IMR-90 (cell line): Measurements from ENCODE around the gene ZNF563. TPM values are rescaled to one million over a fixed set of nuclear protein-coding genes. Genes with fewer than 3 reads are reported as not detected.

ENCODE experiments used
- ATAC-seq: fragments of 200-7000 bp; cut with Tn5 transposase; 2 replicates; pipeline ENCODE4 v1.9.1; 2020; ENCODE audit warnings: low read depth, mild to moderate bottlenecking, moderate library complexity
- BruUV-seq: library from RNA; stranded (reverse); fragments of 400-500 nt; replicated peaks from 2 replicates; lab custom pipeline; 2021; lab: Mats Ljungman, UMichigan
- CTCF ChIA-PET: fragments of 300-600 bp; formaldehyde crosslinking; extraction: SDS; loops from one replicate; lab custom pipeline; 2021; ENCODE audit warnings: antibody characterized with exemption; lab: Yijun Ruan, JAX
- POLR2A ChIA-PET: fragments of 300-600 bp; sonication (Branson Sonifier 250); formaldehyde crosslinking; loops from one replicate; lab custom pipeline; 2022; ENCODE audit warnings: antibody characterized with exemption; ENCODE audit not compliant: unreplicated experiment; lab: Charles Lee
- DNase-seq: peaks from one replicate; pipeline ENCODE4 v3.0.0; 2013
- H2AFZ ChIP-seq: replicated peaks from 2 replicates; pipeline ENCODE3; 2013; ENCODE audit warnings: low read length, mild to moderate bottlenecking; ENCODE audit not compliant: poor library complexity
- H2AK5ac ChIP-seq: 2 replicates; pipeline ENCODE4 v1.6.1; 2013; ENCODE audit warnings: low read depth, low read length, inconsistent platforms
- H2AK9ac ChIP-seq: replicated peaks from 2 replicates; pipeline ENCODE3; 2013; ENCODE audit warnings: mild to moderate bottlenecking, low read depth, low read length, moderate library complexity; ENCODE audit not compliant: poor library complexity
- H2BK120ac ChIP-seq: 2 replicates; pipeline ENCODE4 v1.6.1; 2013; ENCODE audit warnings: low read depth, low read length, inconsistent platforms
- H2BK15ac ChIP-seq: 3 replicates; pipeline ENCODE4 v1.6.1; 2013; ENCODE audit warnings: low read depth, low read length, inconsistent platforms
- H2BK20ac ChIP-seq: 2 replicates; pipeline ENCODE4 v1.6.1; 2013; ENCODE audit warnings: low read depth, mild to moderate bottlenecking, inconsistent platforms, low read length, moderate library complexity
- H2BK5ac ChIP-seq: 2 replicates; pipeline ENCODE4 v1.6.1; 2013; ENCODE audit warnings: mild to moderate bottlenecking, low read depth, low read length, inconsistent platforms; ENCODE audit not compliant: poor library complexity, severe bottlenecking
- H3K14ac ChIP-seq: replicated peaks from 2 replicates; pipeline ENCODE4 v1.6.1; 2013; ENCODE audit warnings: low read depth, low read length, inconsistent platforms
- H3K18ac ChIP-seq: 2 replicates; pipeline ENCODE4 v1.6.1; 2013; ENCODE audit warnings: low read depth, low read length, control low read depth
- H3K23ac ChIP-seq: 2 replicates; pipeline ENCODE4 v1.6.1; 2013; ENCODE audit warnings: low read depth, low read length, inconsistent platforms
- H3K27ac ChIP-seq: 2 replicates; pipeline ENCODE4 v1.5.1; 2013; ENCODE audit warnings: mild to moderate bottlenecking, control low read depth, low read length; ENCODE audit not compliant: insufficient read depth
- H3K27me3 ChIP-seq: 2 replicates; pipeline ENCODE4 v1.6.1; 2013; ENCODE audit warnings: low read length; ENCODE audit not compliant: control insufficient read depth, insufficient read depth
- H3K36me3 ChIP-seq: 2 replicates; pipeline ENCODE4 v1.6.1; 2013; ENCODE audit warnings: low read length, mixed read lengths; ENCODE audit not compliant: control insufficient read depth, insufficient read depth
- H3K4ac ChIP-seq: 2 replicates; pipeline ENCODE4 v1.6.1; 2013; ENCODE audit warnings: low read depth, low read length, inconsistent platforms
- H3K4me1 ChIP-seq: 2 replicates; pipeline ENCODE4 v1.6.1; 2013; ENCODE audit warnings: low read length, mixed read lengths; ENCODE audit not compliant: control insufficient read depth, insufficient read depth
- H3K4me2 ChIP-seq: 2 replicates; pipeline ENCODE4 v1.6.1; 2013; ENCODE audit warnings: low read depth, mild to moderate bottlenecking, control low read depth, low read length, moderate library complexity
- H3K4me3 ChIP-seq: 2 replicates; pipeline ENCODE4 v1.5.1; 2013; ENCODE audit warnings: low read depth, mild to moderate bottlenecking, control low read depth, low read length, moderate library complexity; ENCODE audit not compliant: insufficient read depth
- H3K56ac ChIP-seq: 2 replicates; pipeline ENCODE4 v1.6.1; 2013; ENCODE audit warnings: low read length, inconsistent platforms; ENCODE audit not compliant: insufficient read depth; ENCODE audit errors: extremely low read depth
- H3K79me1 ChIP-seq, 2 experiments: 2 replicates each; pipeline ENCODE4 v1.6.1; 2013; ENCODE audit warnings: low read length in 2 of 2, inconsistent platforms in 1 of 2, low read depth in 1 of 2
- H3K9ac ChIP-seq: 2 replicates; pipeline ENCODE4 v1.6.1; 2013; ENCODE audit warnings: low read depth, low read length, control low read depth
- H3K9me1 ChIP-seq: 2 replicates; pipeline ENCODE4 v1.6.1; 2013; ENCODE audit warnings: low read length, inconsistent platforms; ENCODE audit not compliant: insufficient read depth
- H3K9me3 ChIP-seq: 2 replicates; pipeline ENCODE4 v1.6.1; 2013; ENCODE audit warnings: low read length; ENCODE audit not compliant: control insufficient read depth, insufficient read depth
- H4K20me1 ChIP-seq: 2 replicates; pipeline ENCODE4 v1.6.1; 2013; ENCODE audit warnings: low read length, inconsistent platforms; ENCODE audit not compliant: insufficient read depth
- H4K5ac ChIP-seq: 2 replicates; pipeline ENCODE4 v1.6.1; 2013; ENCODE audit warnings: mild to moderate bottlenecking, low read depth, low read length, control low read depth
- H4K8ac ChIP-seq, 2 experiments: 2 replicates each; pipeline ENCODE4 v1.6.1; 2013; ENCODE audit warnings: low read depth in 2 of 2, low read length in 2 of 2, control low read depth in 1 of 2, inconsistent platforms in 1 of 2
- H4K91ac ChIP-seq: 2 replicates; pipeline ENCODE4 v1.6.1; 2013; ENCODE audit warnings: low read depth, low read length, inconsistent platforms; ENCODE audit not compliant: insufficient read depth
- BHLHE40 ChIP-seq: fragments of 150-350 bp; IDR thresholded peaks from 2 replicates; pipeline ENCODE4 v1.6.1; 2016; ENCODE audit warnings: mild to moderate bottlenecking, low read depth, low read length
- RCOR1 ChIP-seq: IDR thresholded peaks from 2 replicates; pipeline ENCODE4 v1.6.1; 2012; ENCODE audit warnings: mild to moderate bottlenecking, low read length, improper control_type of control experiment; ENCODE audit not compliant: insufficient replicate concordance
- RFX5 ChIP-seq: IDR thresholded peaks from 2 replicates; pipeline ENCODE4 v1.8.0; 2012; ENCODE audit warnings: low read depth, mild to moderate bottlenecking, low read length, moderate library complexity
- WGBS, 2 experiments: methylation state at CpG; one replicate each; pipeline versions ENCODE4 v1.1.5 to v1.1.7; 2013; ENCODE audit warnings: missing lambda C conversion rate in 2 of 2; ENCODE audit not compliant: insufficient read length in 1 of 2; ENCODE audit errors: extremely low coverage in 2 of 2; 5-methylcytosine and 5-hydroxymethylcytosine counted together
- dilution Hi-C: fragments of 300-500 bp; cut with HindIII; formaldehyde crosslinking; loops from one replicate; pipeline ENCODE4 v1.14.3; 2018; ENCODE audit warnings: low sequenced_read_pairs; ENCODE audit not compliant: unreplicated experiment
- in situ Hi-C: fragments of 300-500 bp; cut with MboI; formaldehyde crosslinking; loops from 3 replicates; pipeline ENCODE4 v1.14.3; 2019; ENCODE audit warnings: low sequenced_read_pairs, inconsistent platforms, mixed read lengths
- intact Hi-C: fragments of 100-400 bp; cut with micrococcal nuclease; formaldehyde crosslinking; loops from 2 replicates; pipeline ENCODE4 v1.10.0; 2022
- polyA plus RNA-seq, 3 experiments: library from polyadenylated mRNA; depleted of rRNA; stranded (reverse); fragments of >200 nt; gene quantifications; 2 replicates each; pipeline ENCODE4 v1.2.3, GENCODE V29; 2012; ENCODE audit warnings: low replicate concordance in 1 of 3
- total RNA-seq: library from RNA; depleted of rRNA; stranded (reverse); fragments of >200 nt; gene quantifications from 2 replicates; pipeline ENCODE4 v1.2.3, GENCODE V29; 2012
- TF ChIP-seq, protein P1 (sequence below): fragments of 150-350 bp; IDR thresholded peaks from 2 replicates; pipeline ENCODE4 v1.6.1; 2017; ENCODE audit warnings: mild to moderate bottlenecking, antibody characterized with exemption, low read length, low read depth

The ZNF563 gene
- total and polyA plus RNA-seq, 2 of the 4 experiments (the other 2 are of a cell fraction) = 1.3 to 2.0 TPM

- no peak overlapping the region for H2BK120ac ChIP-seq
- BruUV-seq = no TSS peak
- POLR2A ChIA-PET = no interaction called here
- no peak overlapping the region for H2BK20ac ChIP-seq
- no peak for TF ChIP-seq RCOR1
- TF ChIP-seq RFX5 = no peak
- TF ChIP-seq, protein P1, sequence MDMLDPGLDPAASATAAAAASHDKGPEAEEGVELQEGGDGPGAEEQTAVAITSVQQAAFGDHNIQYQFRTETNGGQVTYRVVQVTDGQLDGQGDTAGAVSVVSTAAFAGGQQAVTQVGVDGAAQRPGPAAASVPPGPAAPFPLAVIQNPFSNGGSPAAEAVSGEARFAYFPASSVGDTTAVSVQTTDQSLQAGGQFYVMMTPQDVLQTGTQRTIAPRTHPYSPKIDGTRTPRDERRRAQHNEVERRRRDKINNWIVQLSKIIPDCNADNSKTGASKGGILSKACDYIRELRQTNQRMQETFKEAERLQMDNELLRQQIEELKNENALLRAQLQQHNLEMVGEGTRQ = no peak
- no peak for TF ChIP-seq BHLHE40
- H4K20me1 ChIP-seq = no peaks in the 10 kb centered on the region
- H2BK5ac ChIP-seq = no peak overlapping the region
- H2AK5ac ChIP-seq = no peak overlapping the region
- H3K4me2 ChIP-seq = no peak overlapping the region
- H3K4ac ChIP-seq = no peak overlapping the region
- H3K4me3 ChIP-seq = no peak overlapping the region
- H3K14ac ChIP-seq = no peak overlapping the region
- no peak overlapping the region for H4K5ac ChIP-seq
- in situ Hi-C loops = no loop called here
- no peak overlapping the region for H2AK9ac ChIP-seq
- no peaks in the 10 kb centered on the region; the same call in 1 of the 2 replicates for H3K36me3 ChIP-seq
- no peak overlapping the region for H3K18ac ChIP-seq
- H4K8ac ChIP-seq = no peak overlapping the region
- DNase-seq (no peak), ATAC-seq (no peak)
- no CpG with 5 or more reads among the region's 2 CpGs for WGBS, 2 experiments
- H3K56ac ChIP-seq = no peak overlapping the region
- no peaks in the 10 kb centered on the region for H3K4me1 ChIP-seq
- H2BK15ac ChIP-seq = no peak overlapping the region
- dilution Hi-C loops = no loop called here
- no peak overlapping the region for H4K91ac ChIP-seq
- H3K27ac ChIP-seq = no peak overlapping the region
- H3K9ac ChIP-seq = no peak overlapping the region
- H3K23ac ChIP-seq = no peak overlapping the region
- CTCF ChIA-PET = no interaction called here
- H3K9me1 ChIP-seq = no peaks in the 10 kb centered on the region
- no peak overlapping the region for H2AFZ ChIP-seq
- intact Hi-C loops = no loop called here
- no peaks in the 10 kb centered on the region for H3K27me3 ChIP-seq
- no peaks in the 10 kb centered on the region for H3K79me1 ChIP-seq
- H3K9me3 ChIP-seq = peaks cover 30% of the 10 kb centered on the region
These were observed 47.0 kb upstream of the ZNF563 start for GRCh38 chr19:12380444-12380737.
